Measurements from ENCODE around the gene TMX2. TPM values are rescaled to one million over a fixed set of nuclear protein-coding genes. Genes with fewer than 3 reads are reported as not detected.
A peak's percentile ranks its signal among the peaks of the same experiment; 100 is the strongest.

TMX2 gene
- total RNA-seq, 1 donor from 2014 or later, result 53.2 TPM

DNA sequence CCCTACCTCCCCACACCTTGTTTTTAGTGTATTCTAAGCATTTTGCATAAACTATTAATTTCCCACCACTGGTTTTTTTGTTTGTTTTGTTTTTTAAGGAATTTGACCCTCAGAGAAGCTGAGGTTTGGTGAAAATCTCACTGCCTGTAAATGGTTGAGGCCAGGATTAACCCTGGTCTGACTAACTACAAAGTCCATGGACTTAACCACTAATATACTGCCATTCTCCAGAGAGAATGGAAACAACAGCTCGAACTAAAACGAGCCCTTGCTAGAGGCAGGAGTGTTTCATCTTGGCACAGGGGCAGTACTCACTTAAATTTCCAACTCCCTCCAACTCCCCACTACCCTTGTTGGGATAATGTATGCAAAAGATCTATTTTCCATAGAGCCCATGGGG is 52.2 kb downstream of the TMX2 start:
- no peak for DNase-seq (ENCODE audit: low read depth, low spot score)

DNA sequence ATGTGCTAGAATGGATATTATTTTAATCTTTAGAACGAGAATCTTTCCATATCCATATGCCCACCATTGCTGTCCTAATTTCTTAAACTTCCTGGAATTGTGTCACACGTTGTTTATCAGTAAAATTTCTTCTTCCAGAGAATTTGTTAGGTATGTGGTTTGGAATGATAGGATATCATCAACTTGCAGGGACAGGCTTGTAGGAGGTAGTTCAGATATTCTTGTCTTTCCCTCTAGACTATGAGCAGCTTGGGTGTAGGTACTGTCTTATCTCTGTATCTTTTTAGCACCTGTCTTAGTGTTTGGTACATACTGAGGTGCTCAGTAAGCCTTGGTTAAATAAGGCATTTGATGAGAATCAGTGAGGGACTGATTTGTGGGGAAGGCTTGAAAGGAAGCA is 52.6 kb downstream of the TMX2 start:
- no peak for DNase-seq (ENCODE audit: low read depth, low spot score)

DNA sequence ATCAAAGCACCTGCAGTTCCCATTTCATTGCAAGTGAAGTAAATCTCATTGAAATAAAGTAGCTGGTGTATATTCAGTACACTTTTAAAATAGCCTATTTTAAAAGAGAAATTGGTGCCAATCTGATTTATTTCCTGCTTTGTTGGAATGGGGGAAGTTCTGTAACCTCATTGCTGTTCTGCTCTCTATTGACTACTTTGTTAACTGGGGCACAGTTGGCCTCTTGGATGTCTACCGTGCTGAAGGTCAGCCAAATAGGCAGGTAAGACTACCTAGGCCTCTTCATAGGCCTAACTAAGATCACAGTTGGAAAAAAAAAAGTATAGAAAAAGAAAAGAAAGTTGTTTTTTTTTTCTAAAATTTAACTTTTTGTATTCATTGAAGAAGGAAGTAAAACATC is 58.4 kb downstream of the TMX2 start:
- DNase-seq (ENCODE audit: low read depth, low spot score), result no peak

DNA sequence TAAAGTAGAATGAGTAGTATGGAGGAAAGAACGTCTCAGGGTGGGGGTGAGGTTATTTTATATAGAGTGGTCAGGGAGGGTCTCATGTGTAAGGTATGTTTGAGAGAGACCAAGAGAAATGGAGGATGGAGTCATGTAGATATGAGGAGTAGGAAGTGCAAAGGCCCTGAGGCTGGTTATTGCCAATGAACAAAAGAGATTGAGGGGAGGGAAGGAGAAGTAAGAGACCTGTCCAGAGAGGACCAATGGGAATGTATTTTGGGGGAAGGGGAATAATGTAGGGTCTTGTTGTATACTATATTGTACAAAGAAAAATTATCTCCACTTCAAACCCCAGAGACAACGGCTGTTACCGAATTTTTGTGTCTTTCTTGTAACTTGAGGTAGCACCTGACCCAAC is 59.0 kb downstream of the TMX2 start:
- DNase-seq (ENCODE audit: low read depth, low spot score), result no peak

DNA sequence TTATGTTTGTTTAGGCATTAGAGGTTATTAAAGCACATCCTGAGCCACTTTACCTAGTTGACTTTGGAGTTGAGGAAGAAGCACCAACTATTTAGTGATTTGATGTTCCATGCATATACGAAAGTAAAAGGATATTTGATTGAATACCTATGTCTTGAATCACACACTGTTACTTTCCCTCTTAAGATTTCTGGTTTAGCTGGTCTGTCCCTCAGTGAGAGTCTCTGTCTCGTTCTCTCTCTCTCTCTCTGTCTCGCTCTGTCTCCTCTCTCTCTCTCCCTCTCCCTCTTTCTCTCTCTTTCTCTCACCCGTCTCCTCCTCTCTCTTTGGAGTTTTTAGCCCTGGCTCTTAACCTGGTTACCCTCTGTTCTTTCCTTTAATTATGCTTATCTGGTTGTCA is 60.2 kb downstream of the TMX2 start:
- DNase-seq (ENCODE audit: low read depth, low spot score), result no peak

DNA sequence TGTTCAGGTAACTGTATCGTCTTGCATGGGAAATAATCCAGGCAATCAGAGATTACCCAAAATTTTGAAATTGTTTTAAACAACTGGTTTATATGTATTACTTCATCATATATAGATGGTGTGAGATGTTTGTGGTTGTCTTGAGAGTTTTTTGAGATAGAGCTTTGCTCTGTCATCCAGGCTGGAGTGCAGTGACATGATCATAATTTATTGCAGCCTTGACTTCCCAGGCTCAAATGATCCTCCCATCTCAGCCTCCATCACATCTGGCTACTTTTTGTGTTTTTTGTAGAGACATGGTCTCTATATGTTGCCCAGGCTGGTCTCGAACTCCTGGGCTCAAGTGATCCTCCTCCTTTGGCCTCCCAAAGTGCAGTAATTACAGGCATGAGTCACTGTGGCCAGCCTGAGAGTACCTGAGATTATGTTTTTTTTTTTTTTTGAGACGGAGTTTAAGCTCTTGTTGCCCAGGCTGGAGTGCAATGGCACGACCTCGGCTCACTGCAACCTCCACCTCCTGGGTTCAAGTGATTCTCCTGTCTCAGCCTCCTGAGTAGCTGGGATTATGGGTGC is 60.7 kb downstream of the TMX2 start:
- DNase-seq (ENCODE audit: low read depth, low spot score), result no peak

DNA sequence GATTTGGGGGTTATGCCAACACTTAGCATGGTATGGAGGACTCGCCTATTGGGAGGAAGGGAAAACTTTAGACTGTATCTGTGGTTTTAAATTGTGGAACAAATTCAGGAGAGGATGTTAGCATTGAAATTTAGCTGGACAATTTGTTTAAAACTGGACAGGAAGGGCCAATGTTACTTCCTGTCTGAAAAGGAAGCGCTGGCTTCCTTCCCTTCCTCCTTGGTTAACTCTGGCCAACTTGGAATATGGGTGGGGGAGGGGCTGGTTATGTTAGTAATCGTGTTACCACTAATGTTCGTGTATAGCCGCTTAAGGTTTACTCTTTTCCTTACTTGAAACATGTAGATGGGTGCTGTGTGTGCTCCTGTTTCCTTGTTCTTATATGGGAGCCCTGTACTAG is 63.1 kb downstream of the TMX2 start:
- no peak for DNase-seq (ENCODE audit: low read depth, low spot score)

DNA sequence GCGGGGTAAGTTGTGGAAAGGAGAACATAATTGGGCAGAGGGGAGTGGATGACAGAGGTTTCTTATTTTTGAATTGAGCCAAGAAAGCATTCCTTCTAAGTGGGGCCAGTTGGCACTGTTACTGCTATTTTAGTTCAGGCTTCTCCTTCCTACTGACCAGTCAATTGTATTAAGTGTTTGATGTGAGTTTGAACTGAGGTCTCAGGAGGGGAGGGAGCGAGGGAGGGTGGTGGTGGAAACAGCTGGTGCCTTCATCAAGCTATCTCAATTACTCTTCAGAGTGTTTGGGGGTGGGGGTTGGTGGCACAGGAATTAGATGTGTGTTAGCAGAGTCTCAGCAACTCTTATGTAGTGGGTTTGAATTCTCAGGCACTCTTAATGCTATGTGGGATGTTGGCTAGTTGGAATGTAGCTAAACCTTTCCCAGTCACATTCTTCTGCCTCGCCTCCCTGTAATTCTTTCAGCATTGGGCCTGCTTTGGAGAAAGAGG is 63.7 kb downstream of the TMX2 start:
- peak; percentile 69 for DNase-seq (ENCODE audit: low read depth, low spot score)

DNA sequence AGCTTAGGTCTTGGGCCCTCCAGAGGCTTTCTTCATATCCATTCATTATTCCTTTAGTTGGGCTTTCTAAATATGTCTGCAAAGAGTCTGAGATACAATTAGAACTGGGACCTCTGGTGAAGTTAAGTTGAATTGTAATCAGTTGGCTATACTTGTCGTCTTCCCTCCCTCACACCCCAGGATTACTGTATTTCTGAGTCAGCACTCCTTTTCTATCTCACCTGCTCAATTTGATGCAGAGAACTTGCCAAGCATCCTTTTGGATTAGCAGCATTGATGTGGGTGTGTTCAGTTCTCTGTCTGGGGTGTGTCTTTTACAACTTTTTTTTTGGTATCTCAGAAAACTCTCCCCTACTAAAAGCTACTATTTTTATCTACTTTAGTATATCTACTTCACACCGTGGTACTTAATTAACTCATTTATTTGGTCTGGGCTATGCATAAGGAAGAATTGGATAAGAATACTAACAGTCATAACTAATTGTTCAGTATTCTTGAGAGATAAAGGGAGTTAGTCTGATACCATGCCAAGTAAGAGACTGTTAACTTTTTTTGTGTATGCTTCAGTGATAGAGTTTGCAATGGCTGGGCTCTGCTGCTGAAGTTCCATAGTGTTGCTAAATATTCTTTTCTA is 64.3 kb downstream of the TMX2 start:
- DNase-seq (ENCODE audit: low read depth, low spot score), result no peak

DNA sequence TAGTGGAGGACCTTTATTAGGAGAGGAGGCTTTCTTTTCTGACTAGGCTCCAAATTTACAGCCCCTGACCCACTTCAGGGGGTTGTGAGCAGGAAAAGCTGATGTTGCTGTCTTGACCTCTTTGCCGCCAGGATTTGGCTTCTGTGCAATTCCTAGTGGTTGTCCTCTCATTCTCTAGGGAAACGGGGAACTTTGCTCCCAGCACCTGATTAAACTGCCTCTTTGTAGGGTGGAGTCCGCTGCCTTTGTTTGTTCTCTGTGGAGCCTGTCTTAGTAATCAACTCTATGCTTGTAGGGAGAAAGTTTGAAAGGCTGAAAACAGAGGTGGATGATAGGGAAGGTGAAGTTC is 65.5 kb downstream of the TMX2 start:
- DNase-seq (ENCODE audit: low read depth, low spot score), result no peak

DNA sequence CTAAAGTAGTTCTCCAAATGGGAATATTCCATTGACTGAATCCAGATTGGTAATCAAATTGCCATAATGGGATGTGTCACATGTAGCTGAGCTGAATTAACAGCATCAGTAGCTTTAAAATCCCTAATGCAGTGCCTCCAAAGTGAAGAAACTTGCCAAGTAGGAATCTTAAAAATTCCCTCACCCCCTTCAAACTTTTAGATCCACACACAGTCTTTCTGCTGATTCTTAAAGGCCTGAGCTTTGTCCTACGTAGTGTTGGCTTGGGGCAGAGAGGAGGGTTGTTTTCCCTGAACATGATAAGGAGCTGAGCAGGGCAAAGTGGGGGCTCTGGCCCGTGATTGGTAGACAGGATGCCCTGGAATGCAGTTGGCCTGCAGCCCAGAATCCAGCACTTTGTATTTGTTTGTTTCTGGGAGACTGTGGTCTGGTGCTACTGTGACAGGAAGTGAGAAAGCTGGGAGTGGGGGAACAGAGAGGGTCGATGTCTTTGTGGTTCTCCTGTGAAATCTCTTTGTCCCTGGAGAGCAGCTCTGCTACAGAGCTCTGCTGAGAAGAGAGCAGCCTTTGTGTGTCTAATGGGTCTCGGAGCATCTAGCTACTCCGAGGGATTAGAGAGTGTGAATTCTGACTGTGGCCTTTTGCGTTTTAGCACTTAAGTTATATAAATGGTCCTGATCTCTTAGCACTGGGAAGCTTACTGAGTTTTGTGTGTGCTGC is 66.1 kb downstream of the TMX2 start:
- peak; percentile 99 for DNase-seq (ENCODE audit: low read depth, low spot score)

DNA sequence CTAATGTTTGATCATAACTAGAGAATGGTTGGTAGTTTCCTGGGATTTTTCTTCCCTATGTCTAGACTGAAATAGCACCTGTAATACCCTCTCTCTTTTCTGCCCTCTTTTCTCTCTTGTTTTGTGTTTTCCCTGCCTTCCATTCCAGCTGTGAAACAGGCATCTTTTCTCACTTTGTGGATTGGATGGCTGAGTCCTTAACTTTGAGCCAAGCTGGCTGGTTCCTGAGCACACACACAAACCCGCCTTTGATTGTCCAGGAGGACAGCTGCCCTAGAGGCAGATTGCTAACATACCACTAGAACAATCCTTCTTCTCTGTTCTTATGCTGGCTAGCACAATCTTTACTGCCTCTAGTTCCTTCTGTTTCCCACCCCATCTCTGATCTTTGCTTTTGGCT is 66.9 kb downstream of the TMX2 start:
- DNase-seq (ENCODE audit: low read depth, low spot score), result no peak

DNA sequence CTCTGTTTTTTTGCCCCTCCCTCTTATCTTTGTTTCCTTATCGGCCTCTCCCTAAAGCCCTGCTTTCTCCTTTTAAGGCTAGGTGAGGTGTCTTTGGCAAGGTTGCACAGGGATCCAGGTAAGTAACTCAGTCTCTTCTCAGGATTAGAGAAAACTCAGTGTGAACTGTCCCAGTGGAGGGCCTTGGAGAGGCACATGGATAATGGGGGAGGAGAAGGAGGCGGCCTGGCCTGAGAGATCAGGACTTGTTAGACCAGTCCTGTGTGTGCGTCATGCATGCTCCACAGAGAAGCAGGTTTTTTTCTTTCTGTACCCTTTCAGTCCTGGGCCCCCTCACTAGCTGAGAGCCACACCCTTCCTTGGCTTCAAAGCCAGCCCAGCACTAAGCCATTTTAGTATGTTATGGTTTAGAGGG is 69.1 kb downstream of the TMX2 start:
- DNase-seq (ENCODE audit: low read depth, low spot score), result no peak

DNA sequence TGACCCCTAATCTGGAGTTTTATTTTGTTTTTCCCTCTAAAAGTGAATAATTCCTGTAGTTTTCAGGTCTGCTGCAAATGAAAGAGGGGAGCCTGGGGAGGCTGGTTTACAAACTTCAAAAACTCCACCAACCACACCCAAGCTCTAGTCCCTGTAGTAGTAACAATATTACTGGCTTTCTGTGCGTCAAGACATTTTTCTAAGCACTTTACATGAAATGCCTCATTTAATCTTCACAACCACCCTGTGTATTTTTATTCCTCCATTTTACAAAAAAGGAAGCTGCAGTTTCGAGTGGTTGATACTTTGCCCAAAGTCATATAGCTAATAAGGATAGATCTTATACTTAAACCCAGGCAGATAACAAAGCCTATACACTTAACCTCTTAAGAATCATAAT is 72.7 kb downstream of the TMX2 start:
- no peak for DNase-seq (ENCODE audit: low read depth, low spot score)

DNA sequence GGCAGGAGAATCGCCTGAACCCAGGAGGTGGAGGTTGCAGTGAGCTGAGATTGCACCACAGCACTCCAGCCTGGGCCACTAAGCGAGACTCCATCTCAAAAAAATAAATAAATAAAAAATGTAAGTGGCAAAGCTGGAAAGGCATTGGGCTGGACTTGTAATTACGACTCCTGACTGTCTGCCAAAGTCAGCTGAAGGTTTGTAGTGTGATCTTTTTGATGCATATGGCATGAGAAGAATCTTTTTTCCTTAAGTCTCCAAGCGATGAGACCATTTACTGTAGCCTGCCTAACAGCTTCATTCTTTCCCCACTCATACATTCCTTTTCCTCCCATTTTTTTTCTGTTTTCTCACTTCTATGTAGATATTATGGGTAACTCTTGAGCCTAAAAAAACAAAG is 74.0 kb downstream of the TMX2 start:
- DNase-seq (ENCODE audit: low read depth, low spot score), result no peak

DNA sequence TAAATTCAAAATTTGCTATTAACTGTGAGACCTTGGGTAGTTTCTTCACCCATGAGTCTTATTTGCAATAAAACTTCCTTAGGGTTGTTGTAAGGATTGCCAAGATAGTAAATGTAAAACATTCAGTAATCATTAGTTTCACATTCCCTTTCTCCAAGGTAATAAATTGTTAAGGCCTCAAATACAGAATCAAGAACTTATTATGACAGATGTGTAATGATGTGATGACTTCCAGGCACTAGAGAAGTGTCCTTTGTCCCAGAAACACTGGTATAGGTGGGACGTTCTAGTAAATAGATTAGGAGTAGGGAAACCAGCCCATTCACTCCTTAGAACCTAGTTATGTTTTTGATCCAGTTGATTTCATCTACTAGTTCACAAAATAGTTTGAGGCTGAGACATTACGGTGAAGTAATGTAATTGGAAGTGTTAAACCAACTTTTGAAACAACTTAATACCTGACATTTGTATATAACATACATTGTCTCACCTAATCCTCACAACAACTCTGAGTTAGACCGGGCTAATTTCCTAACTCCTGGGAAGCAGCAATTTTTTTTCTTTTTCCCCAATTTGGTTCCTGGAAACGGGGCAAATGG is 74.7 kb downstream of the TMX2 start:
- no peak for DNase-seq (ENCODE audit: low read depth, low spot score)

DNA sequence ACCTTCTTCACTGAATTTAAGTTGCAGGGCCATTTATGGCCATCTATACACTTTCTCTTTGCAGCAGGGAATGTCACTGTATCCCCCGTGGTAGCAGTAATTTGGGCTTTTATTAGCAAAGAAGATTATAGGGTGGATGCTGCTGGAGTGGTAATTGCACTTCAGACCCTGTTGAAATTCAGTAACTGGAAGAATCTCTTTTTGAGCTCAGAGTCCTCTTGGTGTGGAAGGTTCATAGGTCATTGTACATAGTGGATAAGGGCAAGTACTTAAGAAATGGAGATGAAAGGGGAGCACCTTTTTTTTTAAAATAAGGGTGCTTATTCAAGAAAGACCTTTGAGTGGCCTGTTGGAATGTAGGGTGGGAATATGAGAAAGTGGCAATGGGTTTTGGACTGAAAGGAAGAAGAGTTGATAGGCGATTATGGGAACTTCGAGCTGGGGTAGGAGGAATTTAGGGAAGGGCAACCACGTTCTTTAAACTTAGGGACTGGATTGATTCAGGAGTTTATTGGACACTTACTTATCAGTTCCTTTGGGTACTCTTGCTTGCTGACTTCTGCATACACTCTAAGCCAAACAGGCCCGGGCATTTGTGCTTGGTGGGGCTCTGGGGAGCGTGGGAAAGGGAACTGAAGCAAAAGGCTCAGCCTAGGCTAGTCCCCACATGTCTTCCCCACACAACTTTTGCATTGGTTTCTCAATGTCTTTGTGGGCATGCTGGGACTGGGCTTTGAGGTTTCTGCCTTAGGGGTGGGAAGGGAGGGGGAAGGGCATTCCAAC is 75.7 kb downstream of the TMX2 start:
- DNase-seq (ENCODE audit: low read depth, low spot score), result no peak

DNA sequence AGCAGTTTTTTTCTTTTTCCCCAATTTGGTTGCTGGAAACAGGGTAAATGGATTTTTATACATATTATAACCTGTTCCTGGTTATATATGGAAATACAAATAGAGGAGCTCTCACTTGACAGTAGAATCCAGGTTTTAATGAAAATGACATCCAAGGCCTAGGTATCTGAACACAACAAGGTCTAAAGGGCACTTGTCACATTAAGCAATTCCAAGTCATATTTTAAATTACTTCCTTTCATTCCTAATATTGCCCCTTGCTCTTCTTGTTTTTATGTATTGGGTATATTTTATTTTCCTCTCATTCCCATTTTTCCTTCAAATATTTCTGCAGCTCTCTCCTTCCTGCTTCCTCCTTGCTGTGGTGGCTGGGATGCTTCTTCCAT is 76.3 kb downstream of the TMX2 start:
- DNase-seq (ENCODE audit: low read depth, low spot score), result no peak

All from pulmonary artery endothelial cell (primary cell).